ENCODE measurements around the gene DMWD. TPM values are rescaled to one million over a fixed set of nuclear protein-coding genes. Genes with fewer than 3 reads are reported as not detected.
"Not testable (repeated sequence)": the region's sequence is repeated elsewhere in the genome, so short reads cannot be mapped to it uniquely, and the experiment has no call there.

DMWD gene
- total RNA-seq, 1 experiment from 2014 or later = 76.9 TPM

DNA sequence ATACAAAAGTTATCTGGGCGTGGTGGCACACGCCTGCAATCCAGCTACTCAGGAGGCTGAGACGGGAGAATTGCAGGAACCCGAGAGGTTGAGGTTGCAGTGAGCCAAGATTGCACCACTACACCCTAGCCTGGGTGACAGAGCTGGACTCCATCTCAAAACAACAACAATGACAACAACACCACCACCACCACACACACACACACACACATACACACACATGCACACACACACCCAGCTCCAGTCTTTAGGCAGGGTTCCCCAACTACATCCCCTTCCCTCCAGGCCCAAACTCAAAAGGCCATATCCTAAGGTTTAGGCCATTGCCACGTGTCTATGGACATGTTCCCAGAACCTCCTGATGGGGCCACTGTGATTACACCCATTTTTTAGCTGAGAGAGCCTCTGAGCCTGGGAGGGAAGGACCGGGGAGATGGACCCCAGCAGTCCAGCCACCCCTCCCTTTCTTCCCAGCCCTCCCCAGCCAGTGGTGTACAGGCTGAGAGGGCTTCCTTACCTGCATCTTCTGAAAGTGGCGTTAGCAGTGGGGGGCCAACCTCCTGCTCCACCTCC is 9.0 kb upstream of the DMWD start:
- H3K4me1 Mint-ChIP-seq (ENCODE audit: low read depth, unreplicated experiment) = peaks cover 8% of the 10 kb centered on the region
- BruUV-seq (replicated peaks) = no TSS peak
- H3K9me3 Mint-ChIP-seq (ENCODE audit: low read depth, unreplicated experiment) = no peaks in the 10 kb centered on the region
- intact Hi-C loops (cut with micrococcal nuclease; ENCODE audit: unreplicated experiment) = no loop called here
- peaks cover 16% of the 10 kb centered on the region for H3K27me3 Mint-ChIP-seq (ENCODE audit: unreplicated experiment)
- H3K27ac Mint-ChIP-seq (ENCODE audit: unreplicated experiment) = no peak overlapping the region
- H3K4me3 Mint-ChIP-seq (ENCODE audit: low read depth, unreplicated experiment) = no peak overlapping the region
- TF ChIP-seq, protein P1, sequence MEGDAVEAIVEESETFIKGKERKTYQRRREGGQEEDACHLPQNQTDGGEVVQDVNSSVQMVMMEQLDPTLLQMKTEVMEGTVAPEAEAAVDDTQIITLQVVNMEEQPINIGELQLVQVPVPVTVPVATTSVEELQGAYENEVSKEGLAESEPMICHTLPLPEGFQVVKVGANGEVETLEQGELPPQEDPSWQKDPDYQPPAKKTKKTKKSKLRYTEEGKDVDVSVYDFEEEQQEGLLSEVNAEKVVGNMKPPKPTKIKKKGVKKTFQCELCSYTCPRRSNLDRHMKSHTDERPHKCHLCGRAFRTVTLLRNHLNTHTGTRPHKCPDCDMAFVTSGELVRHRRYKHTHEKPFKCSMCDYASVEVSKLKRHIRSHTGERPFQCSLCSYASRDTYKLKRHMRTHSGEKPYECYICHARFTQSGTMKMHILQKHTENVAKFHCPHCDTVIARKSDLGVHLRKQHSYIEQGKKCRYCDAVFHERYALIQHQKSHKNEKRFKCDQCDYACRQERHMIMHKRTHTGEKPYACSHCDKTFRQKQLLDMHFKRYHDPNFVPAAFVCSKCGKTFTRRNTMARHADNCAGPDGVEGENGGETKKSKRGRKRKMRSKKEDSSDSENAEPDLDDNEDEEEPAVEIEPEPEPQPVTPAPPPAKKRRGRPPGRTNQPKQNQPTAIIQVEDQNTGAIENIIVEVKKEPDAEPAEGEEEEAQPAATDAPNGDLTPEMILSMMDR (IDR thresholded peaks at IDR 0.05; ENCODE audit: unreplicated experiment) = no peak
- no peak for DNase-seq
- CTCF ChIA-PET = interaction anchor here (0.6 to 1.7 kb wide), 2 partner anchors 15 to 1186 kb away, joined by 4 to 9 read pairs; no protein-coding TSS in a partner anchor
- no peaks in the 10 kb centered on the region for H3K36me3 Mint-ChIP-seq (ENCODE audit: insufficient read depth, unreplicated experiment)

GRCh38 chr19:45800070-45800553 is 7.5 kb upstream of the DMWD start:
- H3K27me3 Mint-ChIP-seq (ENCODE audit: unreplicated experiment) = peaks cover 12% of the 10 kb centered on the region
- no peak for DNase-seq
- no peak overlapping the region for H3K4me3 Mint-ChIP-seq (ENCODE audit: low read depth, unreplicated experiment)
- peaks cover 8% of the 10 kb centered on the region for H3K4me1 Mint-ChIP-seq (ENCODE audit: low read depth, unreplicated experiment)
- intact Hi-C loops (cut with micrococcal nuclease; ENCODE audit: unreplicated experiment) = no loop called here
- TF ChIP-seq, protein P1 (IDR thresholded peaks at IDR 0.05; ENCODE audit: unreplicated experiment) = no peak
- BruUV-seq (replicated peaks) = no TSS peak
- CTCF ChIA-PET = interaction anchor here (1.2 to 2.2 kb wide), 4 partner anchors 17 to 108 kb away, joined by 4 to 43 read pairs (median 11); partner anchors contain the start of genes QPCTL, SIX5 and SNRPD2
- H3K9me3 Mint-ChIP-seq (ENCODE audit: low read depth, unreplicated experiment) = no peaks in the 10 kb centered on the region
- no peak overlapping the region for H3K27ac Mint-ChIP-seq (ENCODE audit: unreplicated experiment)
- H3K36me3 Mint-ChIP-seq (ENCODE audit: insufficient read depth, unreplicated experiment) = no peaks in the 10 kb centered on the region

DNA sequence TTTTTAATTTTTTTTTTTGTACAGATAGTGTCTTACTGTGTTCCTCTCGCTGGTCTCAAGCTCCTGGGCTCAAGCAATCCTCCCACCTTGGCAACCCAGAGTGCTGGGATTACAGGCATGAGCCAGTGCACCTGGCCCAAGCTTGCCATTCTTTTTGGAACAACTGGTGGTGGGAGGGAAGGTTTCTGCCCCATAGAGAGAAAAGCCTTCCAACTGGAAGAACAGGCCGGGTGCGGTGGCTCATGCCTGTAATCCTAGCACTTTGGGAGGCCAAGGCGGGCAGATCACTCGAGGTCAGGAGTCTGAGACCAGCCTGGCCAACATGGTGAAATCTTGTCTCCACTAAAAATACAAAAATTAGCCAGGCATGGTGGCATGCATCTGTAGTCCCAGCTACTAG is 6.9 kb upstream of the DMWD start:
- intact Hi-C loops (cut with micrococcal nuclease; ENCODE audit: unreplicated experiment) = loop anchor here (2.0 kb wide), 1 partner anchor 31 kb away; the partner anchor contains the start of gene SIX5
- not testable (repeated sequence) for H3K36me3 Mint-ChIP-seq (ENCODE audit: insufficient read depth, unreplicated experiment); DNase-seq; H3K27ac Mint-ChIP-seq (ENCODE audit: unreplicated experiment); BruUV-seq (replicated peaks); H3K9me3 Mint-ChIP-seq (ENCODE audit: low read depth, unreplicated experiment); H3K4me1 Mint-ChIP-seq (ENCODE audit: low read depth, unreplicated experiment); H3K4me3 Mint-ChIP-seq (ENCODE audit: low read depth, unreplicated experiment)
- CTCF ChIA-PET = interaction anchor here (0.6 to 2.2 kb wide), 9 partner anchors 17 to 455 kb away, joined by 3 to 43 read pairs (median 3); partner anchors contain the start of genes DMPK, QPCTL, SIX5 and SNRPD2
- peaks cover 18% of the 10 kb centered on the region for H3K27me3 Mint-ChIP-seq (ENCODE audit: unreplicated experiment)

DNA sequence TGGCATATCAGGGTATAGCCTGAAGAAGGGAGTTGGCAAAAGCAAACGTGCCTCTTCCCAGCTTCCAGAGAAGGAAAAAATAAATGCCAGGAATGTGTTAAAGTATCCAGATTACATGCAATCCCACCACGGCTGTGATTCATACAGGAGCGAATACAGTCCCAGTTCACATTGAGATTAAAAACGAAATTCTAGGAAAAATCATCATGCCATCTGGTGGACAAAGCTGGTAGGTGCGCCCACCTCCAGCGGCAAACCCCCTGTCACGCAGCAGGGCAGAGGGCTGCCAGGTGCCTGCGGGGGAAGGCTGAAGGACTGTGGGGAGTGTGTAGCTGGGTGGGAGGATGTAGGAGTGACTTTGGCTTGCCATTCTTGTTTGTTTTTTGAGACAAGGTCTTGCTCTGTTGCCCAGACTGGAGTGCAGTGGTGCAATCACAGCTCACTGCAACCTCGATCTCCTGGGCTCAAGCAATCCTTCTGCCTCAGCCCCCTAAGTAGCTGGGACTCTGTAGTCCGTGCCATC is 6.4 kb upstream of the DMWD start:
- H3K27me3 Mint-ChIP-seq (ENCODE audit: unreplicated experiment) = peaks cover 22% of the 10 kb centered on the region
- intact Hi-C loops (cut with micrococcal nuclease; ENCODE audit: unreplicated experiment) = loop anchor here (2.0 kb wide), 1 partner anchor 30 kb away; the partner anchor contains the start of gene SIX5
- no peak overlapping the region for H3K4me3 Mint-ChIP-seq (ENCODE audit: low read depth, unreplicated experiment)
- no peak overlapping the region for H3K27ac Mint-ChIP-seq (ENCODE audit: unreplicated experiment)
- H3K4me1 Mint-ChIP-seq (ENCODE audit: low read depth, unreplicated experiment) = peaks cover 9% of the 10 kb centered on the region
- H3K9me3 Mint-ChIP-seq (ENCODE audit: low read depth, unreplicated experiment) = no peaks in the 10 kb centered on the region
- CTCF ChIA-PET = interaction anchor here (0.6 to 2.2 kb wide), 10 partner anchors 14 to 456 kb away, joined by 3 to 43 read pairs (median 3); partner anchors contain the start of genes DMPK, QPCTL, SIX5 and SNRPD2
- peaks cover 1% of the 10 kb centered on the region for H3K36me3 Mint-ChIP-seq (ENCODE audit: insufficient read depth, unreplicated experiment)
- DNase-seq = peak; percentile 77
- BruUV-seq (replicated peaks) = no TSS peak
- TF ChIP-seq, protein P1 (IDR thresholded peaks at IDR 0.05; ENCODE audit: unreplicated experiment) = peak; percentile 83

All from Calu3 (cell line).